GM18870 (cell line): ENCODE measurements around the gene WFIKKN1.
"Not testable (repeated sequence)": the region's sequence is repeated elsewhere in the genome, so short reads cannot be mapped to it uniquely, and the experiment has no call there.

ENCODE experiments used
- ATAC-seq: cut with Tn5 transposase; IDR thresholded peaks from one replicate; pipeline ENCODE4 v1.9.1; 2021; ENCODE audit warnings: moderate library complexity; ENCODE audit not compliant: unreplicated experiment

Gene WFIKKN1

GRCh38 chr16:595094-595528, 35.7 kb upstream of the WFIKKN1 start:
- no peak for ATAC-seq

- ATAC-seq = no peak
These were observed 34.6 kb upstream of the WFIKKN1 start for GRCh38 chr16:595942-596735.

DNA sequence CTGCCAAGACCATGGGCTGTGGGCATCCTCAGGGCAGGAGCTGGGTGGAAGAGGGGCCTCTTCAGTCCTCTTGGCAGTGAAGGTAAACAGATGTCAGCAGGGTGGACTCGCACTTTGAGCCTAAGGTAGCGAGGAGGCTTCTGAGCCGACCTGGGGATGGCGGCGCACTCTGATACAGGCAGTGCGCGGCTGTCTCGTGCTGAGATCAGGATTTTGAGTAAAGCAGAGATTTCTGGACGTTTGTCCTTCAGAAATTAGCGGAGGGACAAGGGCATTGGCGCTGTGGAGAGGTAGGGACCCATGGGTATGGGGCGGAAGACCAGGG, 34.1 kb upstream of the WFIKKN1 start:
- ATAC-seq = no peak

GRCh38 chr16:597655-598054, 33.1 kb upstream of the WFIKKN1 start:
- not testable (repeated sequence) for ATAC-seq

DNA sequence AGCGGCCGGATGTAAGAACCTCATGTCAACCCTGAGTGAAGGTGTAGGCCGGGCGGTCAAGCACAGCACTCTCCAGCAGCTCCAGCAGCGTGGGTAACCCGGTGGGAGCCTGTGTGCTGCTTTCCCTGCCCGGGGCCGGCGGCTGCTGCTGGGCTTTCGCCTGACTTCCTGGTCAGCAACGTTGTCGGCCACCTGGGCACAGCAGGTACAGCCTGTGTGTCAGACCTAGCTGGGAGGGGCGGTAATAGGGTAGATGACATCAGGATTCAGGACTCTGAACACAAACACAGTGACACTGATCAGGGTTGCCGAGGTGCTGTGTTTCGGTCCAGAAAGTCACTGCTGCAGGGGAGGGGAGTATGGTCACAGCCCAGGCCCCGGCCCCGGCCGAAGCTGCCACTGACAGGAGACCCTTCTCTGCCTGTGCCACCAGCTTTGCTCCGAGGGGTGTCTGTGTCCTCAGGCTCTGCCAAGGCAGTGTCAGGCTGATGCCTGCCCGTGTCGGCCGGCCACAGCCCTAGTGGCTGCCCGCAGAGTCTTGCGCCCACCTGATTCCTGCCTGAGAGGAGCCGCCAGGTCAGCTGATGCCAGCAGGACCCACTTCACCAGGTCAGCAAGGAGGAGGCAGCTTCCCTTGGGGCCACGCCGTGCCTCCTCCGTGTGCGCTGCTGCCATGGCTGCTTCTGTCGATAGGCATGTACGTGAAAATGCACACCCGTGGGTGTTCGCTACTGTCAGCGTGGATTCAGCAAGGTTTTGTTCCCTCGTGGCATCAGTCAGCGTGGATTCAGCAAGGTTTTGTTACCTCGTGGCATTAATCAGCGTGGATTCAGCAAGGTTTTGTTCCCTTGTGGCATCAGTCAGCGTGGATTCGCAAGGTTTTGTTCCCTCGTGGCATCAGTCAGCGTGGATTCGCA, 31.7 kb upstream of the WFIKKN1 start:
- ATAC-seq = no peak

DNA sequence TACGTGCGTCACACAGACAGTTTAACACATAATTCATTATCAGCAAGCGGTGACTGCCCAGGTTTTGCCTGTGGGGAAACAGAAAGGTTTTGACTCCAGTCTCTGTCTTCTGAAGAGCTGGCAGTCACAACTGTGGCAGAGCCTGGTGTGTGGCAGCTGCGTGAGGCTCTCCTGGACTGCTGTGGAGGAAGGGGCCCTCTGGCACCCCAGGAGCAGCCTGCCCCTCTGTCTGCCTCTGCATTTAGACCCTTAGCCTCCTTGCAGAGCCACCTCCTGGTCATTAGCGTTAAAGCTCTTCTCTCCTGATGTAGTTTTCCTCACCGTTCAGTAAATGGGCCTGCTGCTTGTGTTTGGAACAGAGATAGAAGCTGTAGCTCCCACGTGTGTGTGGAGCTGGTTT, 30.0 kb upstream of the WFIKKN1 start:
- no peak for ATAC-seq

DNA sequence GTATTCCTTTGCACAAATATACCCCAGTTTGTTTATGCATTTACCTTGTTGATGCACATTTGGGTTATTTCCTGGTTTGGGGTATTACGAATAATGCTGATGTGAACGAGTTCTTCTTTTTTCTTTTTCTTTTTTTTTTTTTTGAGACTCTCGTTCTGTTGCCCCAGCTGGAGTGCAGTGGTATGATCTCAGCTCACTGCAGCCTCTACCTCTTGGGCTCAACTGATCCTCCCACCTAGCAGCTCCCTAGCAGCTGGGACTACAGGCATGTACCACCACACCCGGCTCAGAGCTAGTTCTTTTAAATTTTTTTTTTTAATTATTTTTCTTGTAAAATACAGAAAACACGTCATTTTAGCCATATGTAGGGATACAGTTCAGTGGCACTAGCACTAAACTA, 26.9 kb upstream of the WFIKKN1 start:
- ATAC-seq = no peak

- no peak for ATAC-seq
These were observed 24.0 kb upstream of the WFIKKN1 start for GRCh38 chr16:606656-607307.

- ATAC-seq = no peak
These were observed 22.8 kb upstream of the WFIKKN1 start for GRCh38 chr16:608019-608418.

DNA sequence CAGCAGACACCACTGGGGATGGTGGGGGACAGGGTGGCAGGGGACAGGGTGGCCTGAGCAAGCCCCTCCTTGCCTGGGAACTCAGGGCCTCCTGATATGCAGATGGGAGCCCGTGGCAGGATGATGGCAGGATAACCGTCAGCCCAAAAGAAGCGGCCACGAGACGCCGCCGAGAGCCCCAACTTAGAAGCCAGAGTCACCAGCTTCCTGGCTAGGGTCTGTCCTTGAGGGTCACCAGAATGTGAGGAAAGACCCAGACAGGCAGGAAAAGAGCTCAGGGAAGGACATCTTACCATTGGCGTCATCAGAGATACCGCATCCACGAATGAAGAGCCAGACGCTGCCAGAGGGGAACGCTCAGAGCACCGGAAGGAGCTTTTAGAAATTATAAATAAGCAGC, 21.5 kb upstream of the WFIKKN1 start:
- ATAC-seq = no peak

- no peak for ATAC-seq
These were observed 20.8 kb upstream of the WFIKKN1 start for GRCh38 chr16:609984-610383.

DNA sequence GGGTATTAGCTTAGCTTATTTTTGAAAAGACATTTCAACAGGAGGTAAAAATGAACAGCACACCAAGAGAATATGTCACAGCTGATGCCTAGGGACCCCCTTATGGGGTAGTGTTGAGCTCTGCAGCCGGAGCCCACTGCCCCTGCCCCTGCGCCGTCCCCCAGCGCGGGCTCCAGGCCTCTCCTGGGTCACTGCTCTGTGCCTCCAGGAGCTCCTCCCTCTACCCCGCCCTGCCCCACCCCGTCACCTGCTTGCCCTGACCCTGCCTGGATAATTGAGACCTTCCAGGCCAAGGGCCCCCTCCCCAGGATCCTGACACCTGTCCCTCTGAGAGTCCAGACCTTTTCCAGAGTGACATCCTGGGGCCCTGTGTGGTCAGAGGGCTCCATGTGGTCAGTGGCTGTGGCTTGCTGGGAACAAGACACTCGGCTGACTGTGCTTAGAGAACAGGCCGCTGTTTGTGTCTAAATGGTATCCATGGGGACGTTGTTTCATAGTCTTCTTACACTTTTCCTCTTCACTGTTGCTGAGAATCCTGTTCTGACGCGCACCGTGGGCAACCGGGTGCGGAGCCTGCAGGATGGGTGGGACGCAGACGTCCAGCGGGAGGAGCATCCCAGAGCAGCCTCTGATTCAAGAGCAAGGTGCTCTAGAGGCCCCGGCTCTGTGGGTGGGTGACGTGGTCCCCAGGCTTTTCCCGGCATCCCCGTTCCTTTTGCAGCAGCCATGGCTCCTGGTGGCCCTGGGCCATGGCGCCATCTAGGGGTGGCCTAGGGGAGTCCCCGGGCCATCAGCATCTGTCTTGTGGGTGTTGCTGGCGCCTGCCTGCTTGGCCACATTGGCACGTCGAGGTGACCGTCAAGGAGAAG, 20.0 kb upstream of the WFIKKN1 start:
- ATAC-seq = no peak

DNA sequence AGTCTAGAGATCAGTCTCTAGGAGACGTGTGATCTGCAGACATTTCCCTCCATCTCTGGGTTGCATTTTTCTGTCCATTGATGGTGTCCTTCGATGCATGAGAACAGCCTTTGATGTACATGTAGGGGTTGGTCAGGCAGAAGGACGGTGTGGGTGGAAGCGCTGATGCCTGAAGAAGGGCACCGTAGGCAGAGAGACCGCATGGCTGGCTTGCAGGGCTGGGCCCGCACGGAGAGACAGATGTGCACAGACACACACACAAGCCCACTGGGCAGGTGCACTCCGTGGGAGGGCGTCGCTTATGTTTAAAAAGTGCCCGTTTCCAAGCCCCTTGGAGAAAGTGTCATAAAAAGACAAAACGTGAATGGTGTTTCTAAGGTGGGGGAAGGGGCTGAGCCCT, 15.7 kb upstream of the WFIKKN1 start:
- no peak for ATAC-seq

DNA sequence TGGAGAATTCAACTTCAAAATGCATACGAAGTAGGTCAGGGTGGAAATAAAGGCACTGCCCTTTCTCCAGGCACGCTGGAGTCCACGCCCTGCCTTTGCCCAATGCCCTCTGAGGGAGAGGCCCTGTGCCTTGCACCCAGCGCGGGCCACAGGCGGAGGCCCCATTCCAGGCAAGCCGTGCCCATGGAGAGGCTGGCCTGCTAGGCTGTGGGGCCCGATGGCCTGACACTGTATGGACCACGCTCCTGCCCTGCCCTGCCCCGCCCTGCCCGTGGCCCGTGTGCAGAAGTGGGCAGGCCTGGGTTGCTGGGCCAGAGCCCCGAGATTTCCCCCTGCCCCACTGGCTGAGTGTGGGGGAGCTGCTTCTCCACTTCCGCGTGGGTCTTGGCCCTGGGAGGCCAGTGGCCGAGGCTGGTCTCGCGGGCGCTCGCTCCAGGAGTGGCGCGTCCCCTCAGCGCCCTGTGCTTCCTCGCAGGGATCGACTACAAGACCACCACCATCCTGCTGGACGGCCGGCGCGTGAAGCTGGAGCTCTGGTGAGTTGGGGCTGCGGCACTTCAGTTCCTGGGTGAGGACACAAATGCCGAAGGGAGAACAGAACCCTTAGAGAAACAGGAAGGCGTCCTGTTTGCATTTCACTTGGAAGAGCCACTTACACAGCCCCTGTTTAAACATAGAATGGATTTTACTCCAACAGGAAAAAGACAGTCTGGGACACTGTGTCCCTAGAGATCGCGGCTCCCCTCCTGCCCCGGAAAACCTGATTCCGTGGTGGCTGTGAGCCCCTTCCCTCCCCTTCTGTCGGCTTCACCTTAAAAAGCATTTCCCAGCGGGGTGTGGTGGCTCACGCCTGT, 13.8 kb upstream of the WFIKKN1 start:
- no peak for ATAC-seq

DNA sequence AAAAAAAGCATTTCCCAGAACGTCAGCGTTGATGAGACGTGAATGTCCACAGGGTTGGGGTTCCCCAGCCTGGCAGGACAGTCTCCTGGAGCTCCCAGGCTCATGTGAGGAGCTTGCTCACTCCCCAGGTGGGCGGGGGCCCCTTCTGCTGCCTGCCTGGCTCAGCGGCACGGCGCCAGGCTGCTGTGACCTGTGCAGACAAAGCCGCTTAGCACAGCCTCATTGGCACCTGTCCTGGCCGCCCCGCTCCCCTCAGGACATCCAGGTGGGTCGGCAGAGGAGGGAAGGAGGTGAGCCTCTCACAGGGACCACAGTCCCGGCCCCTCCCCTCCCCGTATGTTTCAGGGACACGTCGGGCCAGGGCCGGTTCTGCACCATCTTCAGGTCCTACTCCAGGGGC, 12.9 kb upstream of the WFIKKN1 start:
- ATAC-seq = no peak

DNA sequence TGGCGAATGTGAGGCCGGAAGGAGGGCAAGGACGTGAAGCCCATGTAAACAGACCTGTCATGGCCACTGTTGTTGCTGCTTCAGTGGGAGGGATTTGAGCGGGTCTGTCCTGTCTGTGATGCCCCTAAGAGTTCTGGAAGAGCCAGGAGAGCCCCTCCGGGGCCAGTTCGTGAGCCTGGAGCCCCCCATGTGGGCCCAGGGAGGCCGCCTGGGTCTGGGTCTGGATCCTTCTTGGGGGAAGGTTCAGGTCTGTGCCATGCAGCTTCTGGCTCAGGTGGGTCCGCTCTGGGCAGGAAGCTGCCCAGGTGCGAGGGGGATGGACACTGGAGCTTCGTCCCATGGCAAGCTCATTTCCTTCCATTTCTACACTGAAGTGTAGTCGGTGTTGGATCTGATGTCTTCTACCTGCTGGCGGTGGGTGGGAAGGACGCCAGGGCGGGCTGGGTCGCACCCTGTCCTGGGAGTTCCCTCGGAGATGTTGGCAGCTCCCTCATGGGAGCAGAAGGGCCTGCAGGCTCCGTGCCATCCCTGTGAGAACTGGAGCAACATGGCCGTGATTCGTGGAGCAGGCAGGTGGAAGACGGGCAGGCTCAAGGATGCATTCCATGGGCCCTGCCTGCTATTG, 11.2 kb upstream of the WFIKKN1 start:
- ATAC-seq = no peak

DNA sequence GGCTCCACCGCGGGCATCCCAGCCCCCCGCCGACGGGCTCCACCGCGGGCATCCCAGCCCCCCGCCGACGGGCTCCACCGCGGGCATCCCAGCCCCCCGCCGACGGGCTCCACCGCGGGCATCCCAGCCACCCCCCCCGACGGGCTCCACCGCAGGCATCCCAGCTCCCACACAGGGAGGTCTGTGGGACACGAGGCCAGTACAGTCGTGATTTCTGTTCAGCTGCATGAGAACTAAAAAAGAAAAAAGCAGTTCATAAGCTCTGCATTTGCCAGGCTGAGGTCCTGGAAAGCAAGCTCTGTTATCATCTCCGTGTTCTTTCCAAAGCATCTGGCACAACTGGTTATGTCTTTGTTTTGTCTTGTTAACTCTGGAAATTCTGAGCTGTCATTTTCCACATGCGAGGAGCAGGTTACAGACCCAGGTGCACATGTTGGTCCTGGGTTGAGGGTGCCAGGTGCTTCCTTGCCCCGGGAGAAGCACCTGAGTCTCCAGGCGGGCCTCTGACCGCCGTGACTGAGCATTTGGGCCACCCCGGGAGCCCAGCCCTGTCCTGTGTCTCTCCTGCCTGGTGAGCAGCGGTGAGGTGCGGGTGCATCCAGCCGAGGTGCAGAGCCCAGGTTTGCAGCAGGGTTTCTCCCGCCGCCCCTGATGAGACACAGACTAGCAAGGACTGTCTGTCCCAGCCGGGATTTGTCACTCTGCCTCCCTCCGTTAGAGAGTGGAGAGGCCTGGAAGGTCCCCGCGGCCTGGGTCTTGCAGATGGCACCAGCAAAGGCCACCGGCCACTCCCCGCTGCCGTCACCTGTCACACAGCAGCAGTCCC, 9.9 kb upstream of the WFIKKN1 start:
- ATAC-seq = no peak

DNA sequence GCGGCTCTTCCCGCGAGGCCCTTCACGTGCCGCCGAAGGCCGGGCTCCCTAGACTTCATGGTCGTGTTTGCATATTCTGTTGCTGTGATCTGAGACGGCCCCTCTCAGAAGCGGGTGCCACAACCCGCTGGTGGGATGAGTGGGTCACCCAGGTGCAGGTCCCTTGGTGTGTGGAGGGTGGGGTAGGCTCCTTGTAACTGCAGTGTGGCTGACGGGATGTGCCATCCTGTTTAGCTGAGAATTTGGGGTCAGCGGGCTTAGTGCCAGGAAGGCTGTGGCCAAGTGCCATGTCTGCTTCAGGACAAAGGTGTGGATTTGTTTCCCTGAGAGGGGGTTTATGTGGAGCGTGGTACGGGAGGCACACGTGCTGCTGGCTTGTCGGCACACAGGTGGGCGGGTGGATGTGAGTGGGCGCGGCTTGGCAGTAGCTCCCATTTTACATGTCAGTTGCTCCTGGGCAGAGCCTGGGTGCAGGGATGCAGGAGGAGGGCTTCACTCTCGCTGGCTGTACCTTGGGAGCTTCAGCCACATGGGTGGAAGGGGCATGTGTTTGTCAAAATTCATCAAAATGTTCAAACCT, 9.2 kb upstream of the WFIKKN1 start:
- no peak for ATAC-seq
